ENCODE measurements around the gene SYNGR4.

Gene SYNGR4

GRCh38 chr19:48321622-48322591 lies 42.3 kb upstream of the SYNGR4 start:
- peak overlapping the region; percentile 46 for H3K4me3 ChIP-seq (ENCODE audit: control insufficient read depth, low read depth, low read length)
- TF ChIP-seq CTCF (conservative IDR thresholded peaks at IDR 0.05; ENCODE audit: control insufficient read depth, insufficient read depth, low read depth, low read length): no peak
- DNase-seq (ENCODE audit: low read depth): peak; percentile 98

GRCh38 chr19:48325265-48325910 lies 38.8 kb upstream of the SYNGR4 start, which contains the start of gene EMP3:
Gene EMP3, plus strand, starts transcription at chr19:48325552. Its CDS starts 1,293 bp downstream, at chr19:48326845.
- TF ChIP-seq CTCF (conservative IDR thresholded peaks at IDR 0.05; ENCODE audit: control insufficient read depth, insufficient read depth, low read depth, low read length): no peak
- peak; percentile 91 for DNase-seq (ENCODE audit: low read depth)
- H3K4me3 ChIP-seq (ENCODE audit: control insufficient read depth, low read depth, low read length): peak within 1 kb of the TSS; percentile 76

GRCh38 chr19:48329167-48329891 lies 34.8 kb upstream of the SYNGR4 start:
- no peak for TF ChIP-seq CTCF (conservative IDR thresholded peaks at IDR 0.05; ENCODE audit: control insufficient read depth, insufficient read depth, low read depth, low read length)
- peak; percentile 56 for DNase-seq (ENCODE audit: low read depth)
- no peak overlapping the region for H3K4me3 ChIP-seq (ENCODE audit: control insufficient read depth, low read depth, low read length)

GRCh38 chr19:48330012-48330681 lies 34.0 kb upstream of the SYNGR4 start:
- no peak for TF ChIP-seq CTCF (conservative IDR thresholded peaks at IDR 0.05; ENCODE audit: control insufficient read depth, insufficient read depth, low read depth, low read length)
- no peak overlapping the region for H3K4me3 ChIP-seq (ENCODE audit: control insufficient read depth, low read depth, low read length)
- DNase-seq (ENCODE audit: low read depth): peak; percentile 16

GRCh38 chr19:48332351-48332661 lies 31.9 kb upstream of the SYNGR4 start:
- TF ChIP-seq CTCF (conservative IDR thresholded peaks at IDR 0.05; ENCODE audit: control insufficient read depth, insufficient read depth, low read depth, low read length): no peak
- no peak overlapping the region for H3K4me3 ChIP-seq (ENCODE audit: control insufficient read depth, low read depth, low read length)
- no peak for DNase-seq (ENCODE audit: low read depth)
